ENCODE measurements around the gene COX6A1. TPM values are rescaled to one million over a fixed set of nuclear protein-coding genes. Genes with fewer than 3 reads are reported as not detected.

The COX6A1 gene
- total RNA-seq, 1 experiment from 2014 or later, result 482 TPM

- no peak for DNase-seq
- Mint-ChIP-seq H3K27me3 (ENCODE audit: unreplicated experiment) (no peaks in the 10 kb centered on the region), H3K27ac (ENCODE audit: unreplicated experiment) (peak overlapping the region; percentile 43), H3K9me3 (ENCODE audit: low read depth, unreplicated experiment) (no peaks in the 10 kb centered on the region), H3K4me3 (ENCODE audit: low read depth, unreplicated experiment) (no peak overlapping the region), H3K4me1 (ENCODE audit: low read depth, unreplicated experiment) (peaks cover 28% of the 10 kb centered on the region), H3K36me3 (ENCODE audit: insufficient read depth, unreplicated experiment) (peaks cover 31% of the 10 kb centered on the region)
- TF ChIP-seq CTCF (IDR thresholded peaks at IDR 0.05; ENCODE audit: unreplicated experiment), result no peak
- intact Hi-C loops (cut with micrococcal nuclease; ENCODE audit: unreplicated experiment), result no loop called here
- CTCF ChIA-PET, result no interaction called here
- no TSS peak for BruUV-seq (replicated peaks)
These were observed 34.6 kb downstream of the COX6A1 start for GRCh38 chr12:120472521-120472920.

DNA sequence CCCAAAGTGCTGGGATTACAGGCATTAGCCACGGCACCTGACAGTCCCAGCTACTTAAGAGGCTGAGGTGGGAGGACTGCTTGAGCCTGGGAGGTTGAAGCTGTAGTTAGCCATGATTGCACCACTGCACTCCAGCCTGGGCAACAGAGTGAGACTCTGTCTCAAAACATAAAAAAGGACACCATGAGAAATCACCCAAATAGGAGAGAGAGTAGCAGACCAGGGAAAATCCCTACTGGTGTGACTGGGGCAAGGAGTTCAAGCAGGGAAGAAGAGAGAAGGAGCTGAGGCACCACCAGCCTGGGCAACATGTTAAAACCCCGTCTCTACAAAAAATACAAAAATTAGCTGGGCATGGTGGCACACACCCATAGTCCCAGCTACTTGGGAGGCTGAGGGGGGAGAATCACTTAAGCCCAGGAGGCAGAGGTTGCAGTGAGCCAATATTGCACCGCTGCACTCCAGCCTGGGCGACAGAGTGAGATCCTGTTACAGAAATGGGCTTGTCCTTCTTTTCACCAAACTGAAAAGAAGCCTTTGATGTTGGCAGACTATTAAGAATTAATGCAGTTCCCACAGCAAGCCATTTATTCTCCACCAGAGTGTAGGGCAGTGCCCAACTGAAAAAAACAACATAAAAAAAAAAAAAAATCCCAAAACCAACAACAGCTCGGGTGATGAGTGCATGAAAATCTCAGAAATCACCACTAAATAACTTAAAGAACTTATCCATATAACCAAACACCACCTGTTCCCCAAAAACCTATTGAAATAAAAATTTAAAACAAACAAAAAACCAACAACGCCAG lies 36.1 kb downstream of the COX6A1 start:
- no TSS peak for BruUV-seq (replicated peaks)
- DNase-seq, result no peak
- no peak for TF ChIP-seq CTCF (IDR thresholded peaks at IDR 0.05; ENCODE audit: unreplicated experiment)
- H3K27ac Mint-ChIP-seq (ENCODE audit: unreplicated experiment), result peak overlapping the region; percentile 46
- no peak overlapping the region for H3K4me3 Mint-ChIP-seq (ENCODE audit: low read depth, unreplicated experiment)
- no peaks in the 10 kb centered on the region for H3K27me3 Mint-ChIP-seq (ENCODE audit: unreplicated experiment)
- intact Hi-C loops (cut with micrococcal nuclease; ENCODE audit: unreplicated experiment), result no loop called here
- H3K4me1 Mint-ChIP-seq (ENCODE audit: low read depth, unreplicated experiment), result peaks cover 26% of the 10 kb centered on the region
- H3K36me3 Mint-ChIP-seq (ENCODE audit: insufficient read depth, unreplicated experiment), result peaks cover 16% of the 10 kb centered on the region
- no peaks in the 10 kb centered on the region for H3K9me3 Mint-ChIP-seq (ENCODE audit: low read depth, unreplicated experiment)
- CTCF ChIA-PET, result interaction anchor here (0.6 to 2.7 kb wide), 10 partner anchors 8 to 1905 kb away, joined by 3 to 22 read pairs (median 4); partner anchors contain the start of genes COQ5, COX6A1 and DYNLL1

DNA sequence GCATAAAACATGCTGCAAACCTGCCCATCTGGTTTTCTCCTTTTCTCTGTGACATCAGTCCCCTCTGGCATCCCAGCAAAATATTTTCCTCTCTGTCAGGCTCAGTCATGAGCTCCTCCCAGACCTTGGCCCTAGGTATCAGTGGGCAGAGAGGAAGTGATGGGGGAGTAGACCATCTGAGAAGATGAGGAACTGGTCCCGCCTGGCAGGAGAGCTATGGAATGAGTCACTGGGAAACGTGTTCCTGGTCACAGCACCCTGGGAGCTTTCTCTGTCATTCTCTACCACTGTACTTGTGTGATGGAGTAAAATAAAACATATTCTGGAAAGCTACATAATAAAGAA lies 36.7 kb downstream of the COX6A1 start:
- Mint-ChIP-seq H3K4me1 (ENCODE audit: low read depth, unreplicated experiment) (peaks cover 30% of the 10 kb centered on the region), H3K36me3 (ENCODE audit: insufficient read depth, unreplicated experiment) (peaks cover 10% of the 10 kb centered on the region), H3K9me3 (ENCODE audit: low read depth, unreplicated experiment) (no peaks in the 10 kb centered on the region), H3K27me3 (ENCODE audit: unreplicated experiment) (no peaks in the 10 kb centered on the region), H3K4me3 (ENCODE audit: low read depth, unreplicated experiment) (no peak overlapping the region), H3K27ac (ENCODE audit: unreplicated experiment) (peak overlapping the region; percentile 34)
- no peak for TF ChIP-seq CTCF (IDR thresholded peaks at IDR 0.05; ENCODE audit: unreplicated experiment)
- intact Hi-C loops (cut with micrococcal nuclease; ENCODE audit: unreplicated experiment), result no loop called here
- CTCF ChIA-PET, result interaction anchor here (0.7 to 2.7 kb wide), 9 partner anchors 8 to 245 kb away, joined by 3 to 22 read pairs (median 4); partner anchors contain the start of genes COQ5, COX6A1 and DYNLL1
- BruUV-seq (replicated peaks), result no TSS peak
- DNase-seq, result peak; percentile 84

DNA sequence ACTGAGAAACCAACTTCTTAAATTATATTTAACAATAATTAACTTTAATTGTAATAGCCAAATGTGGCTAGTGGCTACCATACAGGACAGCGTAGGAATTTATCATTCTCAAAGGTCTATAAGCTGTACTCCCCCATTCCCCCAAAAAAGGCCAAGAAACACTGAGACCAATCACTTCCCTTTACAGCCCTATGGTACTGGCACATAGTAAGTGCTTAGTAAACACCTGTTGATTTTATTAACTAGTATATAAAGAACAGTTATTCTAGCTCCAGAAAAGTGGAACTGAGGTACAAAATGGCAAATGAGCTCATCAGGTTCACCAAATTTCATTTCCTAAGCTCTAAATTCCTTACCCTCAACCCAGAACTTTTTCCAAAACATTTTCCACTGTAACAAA lies 37.7 kb downstream of the COX6A1 start:
- no peak overlapping the region for H3K4me3 Mint-ChIP-seq (ENCODE audit: low read depth, unreplicated experiment)
- H3K36me3 Mint-ChIP-seq (ENCODE audit: insufficient read depth, unreplicated experiment), result peaks cover 5% of the 10 kb centered on the region
- CTCF ChIA-PET, result interaction anchor here (0.6 to 2.7 kb wide), 3 partner anchors 9 to 20 kb away, joined by 3 to 22 read pairs (median 6); partner anchors contain the start of gene DYNLL1
- H3K9me3 Mint-ChIP-seq (ENCODE audit: low read depth, unreplicated experiment), result no peaks in the 10 kb centered on the region
- no peaks in the 10 kb centered on the region for H3K27me3 Mint-ChIP-seq (ENCODE audit: unreplicated experiment)
- BruUV-seq (replicated peaks), result no TSS peak
- TF ChIP-seq CTCF (IDR thresholded peaks at IDR 0.05; ENCODE audit: unreplicated experiment), result no peak
- no peak for DNase-seq
- H3K27ac Mint-ChIP-seq (ENCODE audit: unreplicated experiment), result no peak overlapping the region
- H3K4me1 Mint-ChIP-seq (ENCODE audit: low read depth, unreplicated experiment), result peaks cover 37% of the 10 kb centered on the region
- intact Hi-C loops (cut with micrococcal nuclease; ENCODE audit: unreplicated experiment), result no loop called here
